ENCODE results near the gene SNAPC2. TPM values are rescaled to one million over a fixed set of nuclear protein-coding genes. Genes with fewer than 3 reads are reported as not detected.

The SNAPC2 gene
- polyA plus RNA-seq, 1 donor (not counting 4 experiments of a cell fraction or from before 2014, with no cell fraction given) = 10.7 TPM

GRCh38 chr19:7940841-7941240 lies 20.7 kb downstream of the SNAPC2 start:
- H3K27me3 ChIP-seq (ENCODE audit: control insufficient read depth, extremely low read depth, insufficient read depth, low read length) = no peaks in the 10 kb centered on the region
- FAIRE-seq (no peak), DNase-seq (ENCODE audit: low read depth, low spot score) (no peak)
- no peak overlapping the region for H3K4me3 ChIP-seq (ENCODE audit: control insufficient read depth in 2 of 3, extremely low read depth in 1 of 3, insufficient read depth in 2 of 3, low read depth in 1 of 3, low read length in 3 of 3)
- H3K79me2 ChIP-seq (ENCODE audit: control insufficient read depth, insufficient read depth, low read length) = peaks cover 32% of the 10 kb centered on the region
- H3K4me1 ChIP-seq (ENCODE audit: control insufficient read depth, extremely low read depth, insufficient read depth, low read length) = peaks cover 15% of the 10 kb centered on the region
- H3K4me2 ChIP-seq (ENCODE audit: control insufficient read depth, extremely low read depth, insufficient read depth, low read depth, low read length) = no peak overlapping the region
- no peak overlapping the region for H3K27ac ChIP-seq (ENCODE audit: control insufficient read depth, insufficient read depth, low read length)
- TF ChIP-seq EZH2 (IDR thresholded peaks at IDR 0.05; ENCODE audit: low read length) = no peak
- TF ChIP-seq, protein P1, sequence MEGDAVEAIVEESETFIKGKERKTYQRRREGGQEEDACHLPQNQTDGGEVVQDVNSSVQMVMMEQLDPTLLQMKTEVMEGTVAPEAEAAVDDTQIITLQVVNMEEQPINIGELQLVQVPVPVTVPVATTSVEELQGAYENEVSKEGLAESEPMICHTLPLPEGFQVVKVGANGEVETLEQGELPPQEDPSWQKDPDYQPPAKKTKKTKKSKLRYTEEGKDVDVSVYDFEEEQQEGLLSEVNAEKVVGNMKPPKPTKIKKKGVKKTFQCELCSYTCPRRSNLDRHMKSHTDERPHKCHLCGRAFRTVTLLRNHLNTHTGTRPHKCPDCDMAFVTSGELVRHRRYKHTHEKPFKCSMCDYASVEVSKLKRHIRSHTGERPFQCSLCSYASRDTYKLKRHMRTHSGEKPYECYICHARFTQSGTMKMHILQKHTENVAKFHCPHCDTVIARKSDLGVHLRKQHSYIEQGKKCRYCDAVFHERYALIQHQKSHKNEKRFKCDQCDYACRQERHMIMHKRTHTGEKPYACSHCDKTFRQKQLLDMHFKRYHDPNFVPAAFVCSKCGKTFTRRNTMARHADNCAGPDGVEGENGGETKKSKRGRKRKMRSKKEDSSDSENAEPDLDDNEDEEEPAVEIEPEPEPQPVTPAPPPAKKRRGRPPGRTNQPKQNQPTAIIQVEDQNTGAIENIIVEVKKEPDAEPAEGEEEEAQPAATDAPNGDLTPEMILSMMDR (optimal IDR thresholded peaks at IDR 0.05 in 1 of 3, IDR thresholded peaks at IDR 0.05 in 1 of 3, conservative IDR thresholded peaks at IDR 0.05 in 1 of 3; ENCODE audit: extremely low read depth in 1 of 3, insufficient read depth in 2 of 3, low read length in 3 of 3) = no peak
- no peaks in the 10 kb centered on the region for H3K9me3 ChIP-seq (ENCODE audit: control insufficient read depth, low read depth, low read length)
- no peak overlapping the region for H2AFZ ChIP-seq (ENCODE audit: control insufficient read depth, low read length)
- peaks cover 10 to 27% of the 10 kb centered on the region in 2 experiments for H3K36me3 ChIP-seq (ENCODE audit: control insufficient read depth in 2 of 2, extremely low read depth in 1 of 2, insufficient read depth in 2 of 2, low read length in 2 of 2)
- no peaks in the 10 kb centered on the region for H3K9me1 ChIP-seq (ENCODE audit: control insufficient read depth, extremely low read depth, insufficient read depth, low read length)
- dilution Hi-C loops (cut with MboI; ENCODE audit: extremely low pct_ligation_motif_present, low sequenced_read_pairs) = no loop called here
- H4K20me1 ChIP-seq (ENCODE audit: control insufficient read depth, extremely low read depth, insufficient read depth, low read length) = no peaks in the 10 kb centered on the region
- no peak overlapping the region for H3K9ac ChIP-seq (ENCODE audit: control insufficient read depth, extremely low read depth, insufficient read depth, low read length)

DNA sequence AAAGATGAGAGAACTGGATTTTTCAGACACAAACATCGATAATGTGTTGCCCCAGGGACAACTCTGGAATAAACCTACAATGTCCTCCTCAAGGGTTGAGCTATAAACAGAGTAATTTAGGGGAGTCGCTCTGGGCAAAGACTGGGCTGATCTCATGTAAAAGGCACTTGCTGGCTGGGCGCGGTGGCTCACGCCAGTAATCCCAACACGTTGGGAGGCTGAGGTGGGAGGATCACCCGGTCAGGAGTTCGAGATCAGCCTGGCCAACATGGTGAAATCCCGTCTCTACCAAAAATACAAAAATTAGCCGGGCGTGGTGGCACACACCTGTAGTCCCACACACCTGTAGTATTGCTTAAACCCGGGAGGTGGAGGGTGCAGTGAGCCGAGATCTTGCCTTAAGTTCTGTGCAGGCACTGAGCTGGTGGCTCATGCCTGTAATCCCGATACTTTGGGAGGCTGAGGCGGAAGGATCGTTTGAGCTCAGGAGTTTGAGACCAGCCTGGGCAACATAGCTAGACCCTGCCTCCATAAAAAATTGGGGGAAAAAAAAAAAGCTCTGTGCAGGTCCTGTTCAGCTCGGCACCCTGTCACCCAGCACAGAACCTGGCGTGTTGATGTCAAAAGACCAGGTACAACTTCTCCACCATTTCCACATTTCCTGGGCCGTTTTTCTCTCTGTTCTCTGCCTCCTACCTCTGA lies 21.9 kb downstream of the SNAPC2 start:
- Histone ChIP-seq H3K4me3 (ENCODE audit: control insufficient read depth in 2 of 3, extremely low read depth in 1 of 3, insufficient read depth in 2 of 3, low read depth in 1 of 3, low read length in 3 of 3) (peak overlapping the region in 2 of 3 experiments; percentile 92 to 100), H3K4me2 (ENCODE audit: control insufficient read depth, extremely low read depth, insufficient read depth, low read depth, low read length) (peak overlapping the region; percentile 82), H3K27ac (ENCODE audit: control insufficient read depth, insufficient read depth, low read length) (no peak overlapping the region), H3K4me1 (ENCODE audit: control insufficient read depth, extremely low read depth, insufficient read depth, low read length) (peaks cover 15% of the 10 kb centered on the region), H3K9ac (ENCODE audit: control insufficient read depth, extremely low read depth, insufficient read depth, low read length) (peak overlapping the region; percentile 9), H3K79me2 (ENCODE audit: control insufficient read depth, insufficient read depth, low read length) (peaks cover 32% of the 10 kb centered on the region), H3K9me3 (ENCODE audit: control insufficient read depth, low read depth, low read length) (no peaks in the 10 kb centered on the region), H2AFZ (ENCODE audit: control insufficient read depth, low read length) (no peak overlapping the region), H3K36me3 (ENCODE audit: control insufficient read depth in 2 of 2, extremely low read depth in 1 of 2, insufficient read depth in 2 of 2, low read length in 2 of 2) (peaks cover 10 to 27% of the 10 kb centered on the region in 2 experiments), H3K9me1 (ENCODE audit: control insufficient read depth, extremely low read depth, insufficient read depth, low read length) (no peaks in the 10 kb centered on the region), H3K27me3 (ENCODE audit: control insufficient read depth, extremely low read depth, insufficient read depth, low read length) (no peaks in the 10 kb centered on the region), H4K20me1 (ENCODE audit: control insufficient read depth, extremely low read depth, insufficient read depth, low read length) (no peaks in the 10 kb centered on the region)
- DNase-seq (ENCODE audit: low read depth, low spot score) (no peak), FAIRE-seq (no peak)
- dilution Hi-C loops (cut with MboI; ENCODE audit: extremely low pct_ligation_motif_present, low sequenced_read_pairs) = no loop called here
- TF ChIP-seq, protein P1 (optimal IDR thresholded peaks at IDR 0.05 in 1 of 3, IDR thresholded peaks at IDR 0.05 in 1 of 3, conservative IDR thresholded peaks at IDR 0.05 in 1 of 3; ENCODE audit: extremely low read depth in 1 of 3, insufficient read depth in 2 of 3, low read length in 3 of 3) = no peak
- no peak for TF ChIP-seq EZH2 (IDR thresholded peaks at IDR 0.05; ENCODE audit: low read length)

Measured in keratinocyte (primary cell).